H1 (cell line): ENCODE data around the gene SPAG17. TPM values are rescaled to one million over a fixed set of nuclear protein-coding genes. Genes with fewer than 3 reads are reported as not detected.

ENCODE experiments used
- BRCA1 ChIP-seq: IDR thresholded peaks from 2 replicates; pipeline ENCODE4 v1.6.1; 2012; ENCODE audit warnings: low read depth, low read length, improper control_type of control experiment
- CBX8 ChIP-seq: fragments of 300-800, 300-1000 bp; sonication (generic); IDR thresholded peaks from 2 replicates; pipeline ENCODE4 v1.7.1; 2016; ENCODE audit warnings: low read depth, low read length, borderline replicate concordance
- CTBP2 ChIP-seq: IDR thresholded peaks from 2 replicates; pipeline ENCODE4 v1.7.0; 2011; ENCODE audit warnings: borderline replicate concordance, mild to moderate bottlenecking, moderate library complexity, mixed read lengths, low read length; ENCODE audit not compliant: insufficient read depth, insufficient read length
- EGR1 ChIP-seq: IDR thresholded peaks from 2 replicates; pipeline ENCODE4 v1.6.1; 2011; ENCODE audit warnings: low read depth, low read length, borderline replicate concordance
- GABPA ChIP-seq: IDR thresholded peaks from 2 replicates; pipeline ENCODE4 v1.6.1; 2011; ENCODE audit warnings: mild to moderate bottlenecking, low read length, moderate library complexity, borderline replicate concordance; ENCODE audit not compliant: insufficient read depth
- HDAC2 ChIP-seq, 2 experiments: fragments of 300-600 bp in 1 of 2; sonication (generic) in 1 of 2; IDR thresholded peaks; 2 replicates each; pipeline ENCODE4 v1.6.1; 2011 to 2012; ENCODE audit warnings: low read depth in 2 of 2, low read length in 2 of 2, mild to moderate bottlenecking in 2 of 2, moderate library complexity in 2 of 2, borderline replicate concordance in 1 of 2, inconsistent platforms in 1 of 2
- HDAC6 ChIP-seq: IDR thresholded peaks from one replicate; pipeline ENCODE4 v1.7.1; 2012; ENCODE audit warnings: low read depth, mild to moderate bottlenecking, inconsistent platforms, low read length, moderate library complexity
- JUN ChIP-seq: IDR thresholded peaks from 2 replicates; pipeline ENCODE4 v1.6.1; 2011; ENCODE audit warnings: low read depth, mild to moderate bottlenecking, improper control_type of control experiment, low read length
- KDM4A ChIP-seq: IDR thresholded peaks from one replicate; pipeline ENCODE4 v1.7.1; 2012; ENCODE audit warnings: low read depth, mild to moderate bottlenecking, moderate library complexity, low read length, inconsistent platforms; ENCODE audit not compliant: severe bottlenecking
- NRF1 ChIP-seq: IDR thresholded peaks from 2 replicates; pipeline ENCODE4 v1.6.1; 2011; ENCODE audit warnings: mild to moderate bottlenecking, low read depth, low read length, improper control_type of control experiment
- SIX5 ChIP-seq: IDR thresholded peaks from 2 replicates; pipeline ENCODE4 v1.6.1; 2011; ENCODE audit warnings: mild to moderate bottlenecking, low read depth, low read length
- SP1 ChIP-seq: IDR thresholded peaks from 2 replicates; pipeline ENCODE4 v1.6.1; 2011; ENCODE audit warnings: low read depth, low read length
- SP2 ChIP-seq: IDR thresholded peaks from 2 replicates; pipeline ENCODE4 v1.6.1; 2012; ENCODE audit warnings: mild to moderate bottlenecking, low read length, inconsistent platforms
- SP4 ChIP-seq: IDR thresholded peaks from 2 replicates; pipeline ENCODE4 v1.6.1; 2012; ENCODE audit warnings: low read length, inconsistent platforms
- SRF ChIP-seq: IDR thresholded peaks from 2 replicates; pipeline ENCODE4 v1.6.1; 2011; ENCODE audit warnings: mild to moderate bottlenecking, low read depth, low read length, moderate library complexity
- TAF7 ChIP-seq: optimal IDR thresholded peaks from 2 replicates; pipeline ENCODE3; 2011; ENCODE audit warnings: low read depth, mild to moderate bottlenecking, inconsistent platforms, low read length, moderate library complexity, borderline replicate concordance
- TCF12 ChIP-seq: IDR thresholded peaks from 2 replicates; pipeline ENCODE4 v1.6.1; 2011; ENCODE audit warnings: low read depth, mild to moderate bottlenecking, low read length
- TEAD4 ChIP-seq: IDR thresholded peaks from 2 replicates; pipeline ENCODE4 v1.6.1; 2012; ENCODE audit warnings: low read depth, low read length, inconsistent platforms, mixed read lengths
- USF2 ChIP-seq: IDR thresholded peaks from 2 replicates; pipeline ENCODE4 v1.6.1; 2011; ENCODE audit warnings: low read length, improper control_type of control experiment
- polyA plus RNA-seq, 7 experiments: library from polyadenylated mRNA; depleted of rRNA in 3 of 7; stranded (reverse) in 5 of 7; unstranded in 2 of 7; fragments of >200 nt in 5 of 7; fragments of 200-250 nt in 2 of 7; gene quantifications; 1 replicate in 5 of 7; 2 replicates in 1 of 7; 4 replicates in 1 of 7; pipeline versions ENCODE4 v1.2.1 to v1.2.3, GENCODE V29; 2011 to 2013; ENCODE audit warnings: missing spikeins in 2 of 7, mixed read lengths in 2 of 7
- total RNA-seq: library from RNA; stranded (reverse); fragmentation: NEBNext Ultra II Directional; extraction: Animal tissue kit (Norgen Biotek cat#: 25700); gene quantifications from 2 replicates; pipeline ENCODE4 v1.2.1, GENCODE V29; 2021
- TF ChIP-seq, protein P1 (sequence below): IDR thresholded peaks from 2 replicates; pipeline ENCODE4 v1.6.1; 2011; ENCODE audit warnings: low read depth, mild to moderate bottlenecking, low read length; ENCODE audit not compliant: insufficient read depth
- TF ChIP-seq, protein P2 (sequence below): IDR thresholded peaks from 2 replicates; pipeline ENCODE4 v1.6.1; 2012; ENCODE audit warnings: low read length, inconsistent platforms

Gene SPAG17
- total and polyA plus RNA-seq, 2 of the 8 experiments (the other 6 are each of a cell fraction or from before 2014, with no cell fraction given) = 0.56 to 0.62 TPM

GRCh38 chr1:117929343-117930172 is 255.5 kb downstream of the SPAG17 start, which contains the start of the genes GDAP2 and WDR3 (continued):
- TF ChIP-seq SP4 (no peak), USF2 (no peak), EGR1 (no peak), SP1 (peak; percentile 49; the same call in 1 of the 2 replicates), TEAD4 (no peak), TAF7 (peak; percentile 56), SIX5 (no peak), KDM4A (peak; percentile 87), NRF1 (no peak), GABPA (peak; percentile 91; the same call in 1 of the 2 replicates), CTBP2 (no peak), SP2 (no peak), HDAC2 (IDR thresholded peaks at IDR 0.05; ENCODE audit: borderline replicate concordance in 1 of 2, low read depth in 2 of 2, low read length in 2 of 2) (no peak; a peak in 1 of 4 replicates), CBX8 (no peak), HDAC6 (no peak), SRF (no peak), BRCA1 (no peak), JUN (no peak), TCF12 (no peak)
- TF ChIP-seq, protein P1, sequence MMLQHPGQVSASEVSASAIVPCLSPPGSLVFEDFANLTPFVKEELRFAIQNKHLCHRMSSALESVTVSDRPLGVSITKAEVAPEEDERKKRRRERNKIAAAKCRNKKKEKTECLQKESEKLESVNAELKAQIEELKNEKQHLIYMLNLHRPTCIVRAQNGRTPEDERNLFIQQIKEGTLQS = no peak
- TF ChIP-seq, protein P2, sequence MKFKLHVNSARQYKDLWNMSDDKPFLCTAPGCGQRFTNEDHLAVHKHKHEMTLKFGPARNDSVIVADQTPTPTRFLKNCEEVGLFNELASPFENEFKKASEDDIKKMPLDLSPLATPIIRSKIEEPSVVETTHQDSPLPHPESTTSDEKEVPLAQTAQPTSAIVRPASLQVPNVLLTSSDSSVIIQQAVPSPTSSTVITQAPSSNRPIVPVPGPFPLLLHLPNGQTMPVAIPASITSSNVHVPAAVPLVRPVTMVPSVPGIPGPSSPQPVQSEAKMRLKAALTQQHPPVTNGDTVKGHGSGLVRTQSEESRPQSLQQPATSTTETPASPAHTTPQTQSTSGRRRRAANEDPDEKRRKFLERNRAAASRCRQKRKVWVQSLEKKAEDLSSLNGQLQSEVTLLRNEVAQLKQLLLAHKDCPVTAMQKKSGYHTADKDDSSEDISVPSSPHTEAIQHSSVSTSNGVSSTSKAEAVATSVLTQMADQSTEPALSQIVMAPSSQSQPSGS = no peak
